ENCODE results near the gene SALL4.

GRCh38 chr20:51801823-51802123 lies 548 bp downstream of the SALL4 start:
- TF ChIP-seq POLR2A (IDR thresholded peaks at IDR 0.05; ENCODE audit: low read depth, low read length) (no peak), POLR2AphosphoS5 (IDR thresholded peaks at IDR 0.05; ENCODE audit: low read depth, low read length) (no peak)
